Activated naive CD8-positive, alpha-beta T cell (primary cell): Measurements from ENCODE around the gene ZXDB.
"Not testable (repeated sequence)": the region's sequence is repeated elsewhere in the genome, so short reads cannot be mapped to it uniquely, and the experiment has no call there.

Experiments used
- H3K27ac Mint-ChIP-seq: one replicate; pipeline ENCODE4 v1.8.0; 2021; ENCODE audit warnings: mixed read lengths
- H3K27me3 Mint-ChIP-seq: one replicate; pipeline ENCODE4 v1.8.0; 2021; ENCODE audit warnings: mixed read lengths
- H3K36me3 Mint-ChIP-seq: one replicate; pipeline ENCODE4 v1.8.0; 2021; ENCODE audit warnings: mixed read lengths
- H3K4me1 Mint-ChIP-seq: one replicate; pipeline ENCODE4 v1.8.0; 2021; ENCODE audit warnings: low read depth, mixed read lengths
- H3K4me3 Mint-ChIP-seq: one replicate; pipeline ENCODE4 v1.8.0; 2021; ENCODE audit warnings: mild to moderate bottlenecking, mixed read lengths
- H3K9me3 Mint-ChIP-seq: one replicate; pipeline ENCODE4 v1.8.0; 2021; ENCODE audit warnings: low read depth, mixed read lengths

ZXDB gene

DNA sequence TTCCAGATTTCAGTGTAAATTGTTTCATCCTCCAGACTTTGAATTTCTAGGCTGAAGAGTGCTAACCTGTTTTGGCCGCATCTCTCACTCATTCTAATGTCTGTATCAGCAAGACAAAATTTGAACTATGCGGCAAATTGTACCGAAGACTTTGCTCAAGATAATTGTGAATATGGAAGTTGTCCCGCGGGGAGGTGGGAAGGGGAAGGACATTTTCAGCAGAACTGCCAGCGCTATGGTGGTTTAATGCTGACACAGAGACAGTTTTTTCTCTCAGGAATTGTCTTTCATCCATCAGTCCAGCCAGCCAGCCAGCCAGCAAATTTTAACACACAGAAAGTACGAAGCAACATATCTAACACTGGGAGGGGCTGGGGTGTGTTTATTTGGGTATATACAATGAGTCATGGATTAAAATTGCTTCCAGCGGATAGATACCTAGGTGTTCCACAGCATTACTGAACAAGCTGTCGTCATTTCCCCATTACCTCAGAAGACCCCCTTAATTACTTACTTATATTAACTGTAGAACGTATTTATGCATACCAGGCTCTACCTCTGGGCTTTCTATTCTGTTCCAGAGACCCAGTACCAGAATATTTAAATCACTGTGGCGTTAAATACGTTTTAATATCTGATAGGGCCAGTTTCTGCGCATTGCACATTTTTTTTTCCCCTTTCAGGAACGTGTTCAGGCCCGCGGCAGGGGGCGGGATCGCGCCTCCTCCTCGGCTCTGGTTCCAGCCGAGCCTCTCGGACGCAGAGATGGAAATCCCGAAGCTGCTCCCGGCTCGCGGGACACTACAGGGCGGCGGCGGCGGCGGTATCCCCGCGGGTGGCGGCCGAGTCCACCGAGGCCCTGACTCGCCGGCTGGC is at the start of gene ZXDB:
ZXDB (plus strand) TSS at position 728 of the 876 bp plus-strand sequence; CDS start at position 766, 38 bp downstream.
- not testable (repeated sequence) for H3K9me3 Mint-ChIP-seq, H3K27me3 Mint-ChIP-seq, H3K36me3 Mint-ChIP-seq
- peak within 1 kb of the TSS; percentile 93 for H3K27ac Mint-ChIP-seq
- H3K4me3 Mint-ChIP-seq = peak within 1 kb of the TSS; percentile 90
- H3K4me1 Mint-ChIP-seq = peaks cover 38% of the 10 kb centered on the region

DNA sequence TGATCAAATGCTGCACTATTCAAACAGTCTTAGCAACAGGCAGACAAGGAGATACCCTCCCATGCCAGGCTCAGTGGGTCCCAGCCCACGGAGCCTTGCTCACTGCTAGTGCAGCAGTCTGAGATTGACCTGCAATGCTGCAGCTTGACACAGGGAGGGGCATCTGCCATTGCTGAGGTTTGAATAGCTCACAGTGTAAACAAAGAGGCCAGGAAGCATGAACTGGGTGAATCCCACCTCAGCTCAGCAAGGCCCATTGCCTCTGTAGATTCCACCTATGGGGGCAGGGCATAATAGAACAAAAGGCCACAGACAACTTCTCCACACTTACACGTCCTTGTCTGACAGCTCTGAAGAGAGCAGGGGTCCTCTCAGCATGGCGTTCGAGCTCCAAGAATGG is 26.6 kb upstream of the ZXDB start:
- H3K36me3 Mint-ChIP-seq = no peaks in the 10 kb centered on the region

DNA sequence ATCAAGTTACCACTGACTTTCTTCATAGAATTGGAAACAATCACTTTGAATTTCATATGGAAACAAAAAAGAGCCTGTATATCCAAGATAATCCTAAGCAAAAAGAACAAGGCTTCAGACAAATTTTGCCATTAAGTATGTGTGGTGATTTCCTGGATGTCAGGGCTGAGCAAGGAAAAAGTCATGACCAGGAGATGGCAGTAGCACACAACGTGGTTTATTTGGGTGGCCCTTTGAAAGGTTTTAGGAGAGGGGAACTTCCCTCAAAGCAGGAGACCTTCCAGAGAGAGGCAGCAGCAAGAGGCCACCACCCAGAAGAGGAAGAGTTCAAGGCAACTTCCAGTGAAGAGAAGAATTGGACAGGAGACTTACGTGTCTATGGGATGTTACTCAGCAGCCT is 18.1 kb upstream of the ZXDB start:
- Mint-ChIP-seq H3K27me3 (no peaks in the 10 kb centered on the region), H3K36me3 (no peaks in the 10 kb centered on the region), H3K27ac (no peak overlapping the region), H3K4me3 (no peak overlapping the region), H3K9me3 (no peaks in the 10 kb centered on the region), H3K4me1 (no peaks in the 10 kb centered on the region)

More for the DNA sequence above, 26.6 kb upstream of the ZXDB start:
- Mint-ChIP-seq H3K27me3 (no peaks in the 10 kb centered on the region), H3K4me3 (no peak overlapping the region), H3K4me1 (no peaks in the 10 kb centered on the region), H3K27ac (no peak overlapping the region), H3K9me3 (no peaks in the 10 kb centered on the region)

DNA sequence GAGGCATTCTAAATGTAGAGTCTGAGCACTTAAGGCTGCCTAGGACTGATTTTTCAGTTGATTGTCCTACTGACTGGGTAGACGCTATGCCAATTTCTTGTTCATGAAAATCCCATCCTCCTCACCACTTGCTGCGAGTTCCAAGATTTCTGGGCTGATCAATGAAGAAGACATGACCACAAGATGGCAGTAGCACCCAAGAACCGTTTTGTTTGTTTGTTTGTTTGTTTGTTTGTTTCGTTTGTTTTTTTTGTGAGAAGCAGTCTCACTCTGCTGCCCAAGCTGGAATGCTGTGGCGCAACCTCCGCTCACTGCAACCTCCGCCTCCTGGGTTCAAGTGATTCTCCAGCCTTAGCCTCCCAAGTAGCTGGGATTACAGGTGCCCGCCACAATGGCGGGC is 8.9 kb upstream of the ZXDB start:
- H3K4me1 Mint-ChIP-seq, H3K36me3 Mint-ChIP-seq, H3K27me3 Mint-ChIP-seq, H3K27ac Mint-ChIP-seq, H3K4me3 Mint-ChIP-seq, H3K9me3 Mint-ChIP-seq: not testable (repeated sequence)

DNA sequence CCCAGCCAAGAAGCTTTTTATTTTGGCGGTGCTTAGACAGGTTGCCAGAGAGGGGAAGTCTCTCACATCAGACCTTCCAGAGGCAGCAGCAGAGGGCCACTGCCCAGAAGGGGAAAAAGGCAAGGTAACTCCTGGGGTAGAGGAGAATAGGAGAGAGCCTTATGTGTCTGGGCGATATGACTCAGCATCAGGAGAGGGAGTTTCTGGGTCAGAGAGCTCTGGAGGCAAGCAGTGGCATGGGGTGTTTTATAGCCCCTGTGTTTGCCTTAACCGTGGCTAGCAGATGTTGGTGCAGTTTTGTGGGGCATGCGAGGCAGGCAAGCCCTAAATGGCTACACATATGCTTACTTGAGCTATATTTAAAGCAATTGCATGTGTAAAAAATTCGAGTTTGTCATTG is 8.3 kb upstream of the ZXDB start:
- Mint-ChIP-seq H3K27ac (no peak overlapping the region), H3K36me3 (no peaks in the 10 kb centered on the region), H3K4me1 (peaks cover 6% of the 10 kb centered on the region), H3K4me3 (no peak overlapping the region), H3K27me3 (no peaks in the 10 kb centered on the region), H3K9me3 (no peaks in the 10 kb centered on the region)

DNA sequence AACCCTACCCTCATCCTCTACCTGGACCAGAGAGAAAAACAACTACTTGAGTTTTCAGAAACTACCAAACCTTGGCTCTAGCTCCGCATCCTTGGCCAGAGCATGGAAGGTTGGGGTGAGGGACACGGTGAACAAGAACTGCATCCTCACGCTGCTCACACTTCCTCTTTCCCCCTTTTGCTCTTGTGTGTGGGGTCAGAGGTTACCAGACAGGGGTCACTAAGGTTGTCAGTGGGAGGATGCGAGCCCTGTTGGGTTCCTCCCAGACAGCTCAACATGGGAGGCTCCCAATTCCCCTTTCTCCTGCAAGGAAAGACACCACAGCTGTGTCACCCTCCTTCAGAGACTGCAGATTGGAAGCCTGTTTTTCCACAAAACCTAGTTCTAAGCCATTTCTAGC is 5.5 kb upstream of the ZXDB start:
- no peaks in the 10 kb centered on the region for H3K9me3 Mint-ChIP-seq
- H3K4me3 Mint-ChIP-seq = no peak overlapping the region
- no peak overlapping the region for H3K27ac Mint-ChIP-seq
- no peaks in the 10 kb centered on the region for H3K36me3 Mint-ChIP-seq
- peaks cover 15% of the 10 kb centered on the region for H3K4me1 Mint-ChIP-seq
- H3K27me3 Mint-ChIP-seq = no peaks in the 10 kb centered on the region

DNA sequence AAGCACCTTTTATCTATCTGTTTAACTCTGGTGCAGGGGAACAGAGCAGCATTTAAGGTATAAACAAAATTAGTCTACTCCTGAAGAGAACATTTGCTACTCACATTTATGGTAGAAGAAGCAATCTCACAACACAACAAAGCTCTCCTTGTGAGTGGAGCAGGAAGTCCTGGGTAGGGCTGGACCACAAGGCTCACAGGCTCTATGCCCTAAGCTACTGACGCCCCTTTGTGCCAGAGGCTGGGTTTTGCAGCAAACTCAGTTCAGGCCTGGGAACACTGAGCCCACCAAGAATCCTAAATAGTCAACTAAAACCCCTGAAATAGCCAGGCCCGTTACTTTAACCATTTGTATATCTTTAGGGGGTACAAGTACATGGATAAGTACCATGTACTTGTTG is 4.7 kb upstream of the ZXDB start:
- peaks cover 16% of the 10 kb centered on the region for H3K4me1 Mint-ChIP-seq

DNA sequence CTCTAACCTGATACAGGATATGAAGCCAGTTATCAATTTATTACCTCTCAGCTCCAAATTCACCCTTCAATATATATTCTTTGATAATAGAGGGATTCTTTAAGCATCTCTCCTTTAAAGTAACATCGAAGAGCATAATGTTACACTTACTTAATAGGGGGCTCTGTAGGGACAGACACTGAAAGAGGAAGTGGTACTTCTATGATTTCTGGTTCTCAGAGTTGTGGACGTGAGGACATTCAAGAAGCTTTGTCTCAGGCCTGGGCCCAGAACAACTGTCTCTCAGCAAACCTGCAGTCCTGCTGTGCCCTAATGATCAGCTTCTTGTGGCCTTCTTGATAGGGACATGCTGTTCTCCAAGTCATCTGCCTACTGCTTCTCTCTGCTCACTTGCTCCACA is 4.2 kb upstream of the ZXDB start:
- Mint-ChIP-seq H3K9me3 (no peaks in the 10 kb centered on the region), H3K4me3 (no peak overlapping the region), H3K36me3 (no peaks in the 10 kb centered on the region), H3K27ac (no peak overlapping the region), H3K4me1 (peaks cover 16% of the 10 kb centered on the region), H3K27me3 (no peaks in the 10 kb centered on the region)

More for the DNA sequence above, 4.7 kb upstream of the ZXDB start:
- H3K36me3 Mint-ChIP-seq = no peaks in the 10 kb centered on the region
- H3K27ac Mint-ChIP-seq = no peak overlapping the region
- H3K4me3 Mint-ChIP-seq = no peak overlapping the region
- H3K27me3 Mint-ChIP-seq = no peaks in the 10 kb centered on the region
- no peaks in the 10 kb centered on the region for H3K9me3 Mint-ChIP-seq

DNA sequence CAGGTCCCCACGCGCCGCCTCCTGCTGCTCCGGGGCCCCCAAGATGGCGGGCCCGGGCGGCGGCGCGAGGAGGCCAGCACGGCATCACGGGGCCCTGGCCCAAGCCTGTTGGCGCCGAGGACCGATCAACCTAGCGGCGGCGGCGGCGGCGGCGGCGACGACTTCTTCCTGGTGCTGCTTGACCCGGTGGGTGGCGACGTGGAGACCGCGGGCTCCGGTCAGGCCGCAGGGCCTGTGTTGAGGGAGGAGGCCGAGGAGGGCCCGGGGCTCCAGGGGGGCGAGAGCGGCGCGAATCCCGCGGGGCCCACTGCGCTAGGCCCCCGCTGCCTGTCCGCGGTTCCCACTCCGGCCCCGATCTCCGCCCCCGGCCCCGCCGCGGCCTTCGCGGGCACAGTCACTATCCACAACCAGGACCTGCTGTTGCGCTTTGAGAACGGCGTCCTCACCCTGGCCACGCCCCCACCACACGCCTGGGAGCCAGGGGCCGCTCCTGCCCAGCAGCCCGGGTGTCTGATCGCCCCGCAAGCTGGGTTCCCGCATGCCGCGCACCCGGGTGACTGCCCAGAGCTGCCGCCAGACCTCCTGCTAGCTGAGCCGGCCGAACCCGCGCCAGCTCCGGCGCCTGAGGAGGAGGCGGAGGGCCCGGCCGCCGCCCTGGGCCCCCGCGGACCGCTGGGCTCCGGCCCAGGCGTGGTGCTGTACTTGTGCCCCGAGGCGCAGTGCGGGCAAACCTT is 516 bp downstream of the ZXDB start:
- Mint-ChIP-seq H3K4me3 (peak overlapping the region; percentile 58), H3K36me3 (peaks cover 14% of the 10 kb centered on the region), H3K4me1 (peaks cover 36% of the 10 kb centered on the region)
- not testable (repeated sequence) for H3K27me3 Mint-ChIP-seq, H3K27ac Mint-ChIP-seq, H3K9me3 Mint-ChIP-seq

DNA sequence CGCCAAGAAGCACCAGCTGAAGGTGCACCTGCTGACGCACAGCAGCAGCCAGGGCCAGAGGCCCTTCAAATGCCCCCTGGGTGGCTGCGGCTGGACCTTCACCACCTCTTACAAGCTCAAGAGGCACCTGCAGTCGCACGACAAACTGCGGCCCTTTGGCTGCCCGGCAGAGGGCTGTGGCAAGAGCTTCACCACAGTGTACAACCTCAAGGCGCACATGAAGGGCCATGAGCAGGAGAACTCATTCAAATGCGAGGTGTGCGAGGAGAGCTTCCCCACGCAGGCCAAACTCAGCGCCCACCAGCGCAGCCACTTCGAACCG is 1.0 kb downstream of the ZXDB start:
- H3K4me1 Mint-ChIP-seq = peaks cover 34% of the 10 kb centered on the region
- H3K9me3 Mint-ChIP-seq, H3K27ac Mint-ChIP-seq, H3K27me3 Mint-ChIP-seq: not testable (repeated sequence)
- H3K36me3 Mint-ChIP-seq = peaks cover 14% of the 10 kb centered on the region
- peak overlapping the region; percentile 58 for H3K4me3 Mint-ChIP-seq

DNA sequence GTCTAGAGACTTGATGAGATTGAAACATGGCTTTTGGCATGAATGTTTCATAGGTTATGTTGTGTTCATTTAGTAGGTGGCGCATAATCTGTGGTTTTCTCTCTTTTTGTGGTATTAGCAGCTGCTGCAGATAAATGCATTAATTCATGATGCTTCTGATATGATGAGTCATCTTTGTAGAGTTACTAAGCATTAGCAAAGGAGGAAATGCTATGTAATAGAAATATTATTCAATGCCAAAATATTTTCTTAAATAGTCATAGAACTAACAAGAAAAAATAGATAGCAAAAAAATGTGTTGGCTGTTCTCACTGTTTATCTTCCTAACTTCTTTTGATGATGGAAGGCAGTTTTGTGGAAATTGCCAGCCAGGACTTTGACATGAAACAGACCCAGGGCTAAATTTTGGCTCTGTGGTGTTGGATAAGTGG is 3.6 kb downstream of the ZXDB start:
- Mint-ChIP-seq H3K4me1 (peaks cover 37% of the 10 kb centered on the region), H3K9me3 (no peaks in the 10 kb centered on the region), H3K4me3 (peak overlapping the region; percentile 85), H3K36me3 (peaks cover 19% of the 10 kb centered on the region), H3K27ac (peak overlapping the region; percentile 59), H3K27me3 (no peaks in the 10 kb centered on the region)

DNA sequence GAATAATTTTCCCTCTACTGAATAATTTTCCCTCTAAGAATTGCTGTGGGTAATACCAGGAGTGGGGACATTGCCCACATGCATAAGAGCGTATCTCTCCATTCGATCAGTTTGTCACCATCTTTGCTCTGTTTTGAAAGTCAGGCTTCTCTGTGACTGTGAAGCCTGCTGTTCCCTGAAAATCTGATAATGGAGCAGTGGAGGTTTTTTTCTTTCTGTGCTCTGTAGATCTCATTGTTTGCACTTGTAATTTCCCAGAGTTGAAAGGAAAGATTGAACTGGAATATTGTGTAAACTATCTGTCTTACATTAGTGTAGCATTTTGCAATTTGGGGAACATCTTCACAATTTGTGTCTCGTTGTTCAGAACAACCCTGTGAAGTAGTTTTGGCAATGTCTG is 4.3 kb downstream of the ZXDB start:
- Mint-ChIP-seq H3K9me3 (no peaks in the 10 kb centered on the region), H3K4me3 (peak overlapping the region; percentile 52), H3K27ac (no peak overlapping the region), H3K4me1 (peaks cover 30% of the 10 kb centered on the region), H3K27me3 (no peaks in the 10 kb centered on the region), H3K36me3 (peaks cover 19% of the 10 kb centered on the region)

DNA sequence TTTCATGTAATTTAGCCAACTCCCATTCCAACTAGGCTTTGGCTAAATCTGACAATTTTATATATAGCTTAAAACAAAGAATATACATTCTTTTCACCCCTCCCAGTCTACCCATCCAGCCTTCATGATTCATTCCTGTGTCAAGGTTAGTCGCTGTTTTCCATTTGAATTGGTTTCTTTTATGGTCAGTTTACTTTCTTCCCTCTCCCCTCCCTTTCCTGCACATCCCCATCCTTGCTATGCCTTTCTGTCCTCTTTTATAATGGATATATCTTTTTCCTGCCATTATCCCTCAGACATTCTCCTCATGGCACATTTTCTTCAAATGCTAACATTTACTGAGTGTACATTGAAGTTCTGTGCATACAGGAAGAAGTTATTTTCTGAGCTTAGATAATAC is 4.7 kb downstream of the ZXDB start:
- Mint-ChIP-seq H3K9me3 (no peaks in the 10 kb centered on the region), H3K4me3 (peak overlapping the region; percentile 52), H3K27ac (no peak overlapping the region), H3K36me3 (peaks cover 19% of the 10 kb centered on the region), H3K4me1 (peaks cover 27% of the 10 kb centered on the region), H3K27me3 (no peaks in the 10 kb centered on the region)

DNA sequence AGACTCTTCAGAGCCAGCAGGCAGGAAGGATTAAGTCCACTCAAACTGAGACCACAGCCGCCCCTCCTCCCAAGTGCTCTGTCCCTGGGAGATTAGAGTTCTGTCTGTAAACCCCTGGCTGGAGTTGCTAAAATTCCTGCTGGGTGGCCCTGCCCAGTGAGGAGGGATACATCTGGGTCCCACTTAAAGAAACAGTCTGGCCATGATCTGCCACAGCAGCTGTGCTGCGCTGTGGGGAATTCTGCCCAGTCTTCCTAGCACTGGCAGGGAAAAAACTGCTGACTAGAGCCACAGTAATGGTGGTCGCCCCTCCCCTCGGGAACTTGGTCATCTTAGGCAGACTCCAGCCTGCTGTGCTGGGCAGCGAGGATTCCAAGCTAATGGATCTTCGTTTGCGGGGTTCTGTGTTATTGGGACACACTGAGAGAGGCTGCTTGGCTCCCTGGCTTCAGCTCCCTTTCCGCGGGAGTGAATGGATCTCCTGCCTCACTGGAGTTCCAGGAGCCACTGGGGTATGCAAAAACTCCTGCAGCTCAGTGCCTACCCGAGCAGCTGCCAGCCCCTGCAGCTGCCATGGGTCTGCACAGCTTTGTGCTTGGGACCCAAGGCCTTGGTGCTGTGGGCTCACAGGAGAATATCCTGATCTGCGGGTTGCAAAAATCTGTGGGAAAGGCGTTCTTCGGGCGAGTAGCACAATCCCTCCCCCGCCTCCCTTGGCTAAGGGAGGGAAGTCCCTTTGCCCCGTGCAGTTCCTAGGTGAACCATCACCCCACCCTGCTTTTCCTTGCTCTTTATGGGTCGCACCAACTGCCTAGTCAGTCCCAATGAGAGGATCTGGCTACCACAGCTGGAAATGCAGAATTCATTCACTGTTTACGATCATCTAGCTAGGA is 15.7 kb downstream of the ZXDB start:
- H3K27ac Mint-ChIP-seq = no peak overlapping the region
- peaks cover 12% of the 10 kb centered on the region for H3K9me3 Mint-ChIP-seq
- no peaks in the 10 kb centered on the region for H3K27me3 Mint-ChIP-seq
- peaks cover 18% of the 10 kb centered on the region for H3K36me3 Mint-ChIP-seq
- no peak overlapping the region for H3K4me3 Mint-ChIP-seq
- no peaks in the 10 kb centered on the region for H3K4me1 Mint-ChIP-seq

DNA sequence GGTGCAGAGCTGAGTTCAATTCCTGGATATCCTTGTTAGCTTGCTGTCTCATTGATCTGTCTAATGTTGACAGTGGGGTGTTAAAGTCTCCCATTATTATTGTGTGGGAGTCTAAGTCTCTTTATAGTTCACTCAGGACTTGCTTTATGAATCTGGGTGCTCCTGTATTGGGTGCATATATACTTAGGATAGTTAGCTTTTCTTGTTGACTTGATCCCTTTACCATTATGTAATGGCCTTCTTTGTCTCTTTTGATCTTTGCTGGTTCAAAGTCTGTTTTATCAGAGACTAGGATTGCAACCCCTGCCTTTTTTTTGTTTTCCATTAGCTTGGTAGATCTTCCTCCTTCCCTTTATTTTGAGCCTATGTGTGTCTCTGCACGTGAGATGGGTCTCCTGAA is 21.5 kb downstream of the ZXDB start:
- H3K36me3 Mint-ChIP-seq = peaks cover 16% of the 10 kb centered on the region
- H3K27me3 Mint-ChIP-seq, H3K9me3 Mint-ChIP-seq, H3K4me1 Mint-ChIP-seq, H3K27ac Mint-ChIP-seq, H3K4me3 Mint-ChIP-seq: not testable (repeated sequence)
